A549 (cell line): ENCODE measurements around the gene SIK3.

ENCODE experiments used
- CTCF ChIP-seq: fragments of >200 bp; sonication (Bioruptor Twin); formaldehyde crosslinking; IDR thresholded peaks from 3 replicates; pipeline ENCODE4 v1.5.1; 2016
- EP300 ChIP-seq, 2 experiments: fragments of >200 bp; sonication (Bioruptor Twin); formaldehyde crosslinking; IDR thresholded peaks; 2 replicates in 1 of 2; 3 replicates in 1 of 2; pipeline ENCODE4 v1.6.1; 2016 to 2017
- HDAC2 ChIP-seq: fragments of 200-600 bp; sonication (generic); IDR thresholded peaks from 2 replicates; pipeline ENCODE4 v1.6.1; 2016
- MAZ ChIP-seq: fragments of 150-350 bp; IDR thresholded peaks from 2 replicates; pipeline ENCODE4 v1.6.1; 2014; ENCODE audit warnings: antibody characterized with exemption, low read depth, low read length, borderline replicate concordance
- NPAS2 ChIP-seq: fragments of 250-450 bp; sonication (Bioruptor Pico); IDR thresholded peaks from 2 replicates; pipeline ENCODE4 v1.8.0; 2022; ENCODE audit warnings: mild to moderate bottlenecking, moderate library complexity, borderline replicate concordance
- POLR2A ChIP-seq: IDR thresholded peaks from 2 replicates; pipeline ENCODE4 v1.6.1; 2012; ENCODE audit warnings: mild to moderate bottlenecking, low read length
- RARB ChIP-seq: fragments of 250-450 bp; sonication (Bioruptor Pico); IDR thresholded peaks from 2 replicates; pipeline ENCODE4 v1.8.0; 2021; ENCODE audit warnings: mild to moderate bottlenecking, moderate library complexity
- RCOR1 ChIP-seq: fragments of 150-350 bp; IDR thresholded peaks from 2 replicates; pipeline ENCODE4 v1.6.1; 2014; ENCODE audit warnings: antibody characterized with exemption, low read length, low read depth
- REST ChIP-seq: fragments of 200-600 bp; sonication (generic); IDR thresholded peaks from 2 replicates; pipeline ENCODE4 v1.6.1; 2016; ENCODE audit warnings: antibody characterized with exemption, mild to moderate bottlenecking, moderate library complexity
- USF2 ChIP-seq: fragments of 450-650 bp; IDR thresholded peaks from 2 replicates; pipeline ENCODE4 v1.6.1; 2014; ENCODE audit warnings: antibody characterized with exemption
- ZFP36 ChIP-seq: fragments of 450-650 bp; IDR thresholded peaks from 2 replicates; pipeline ENCODE4 v1.6.1; 2014; ENCODE audit warnings: borderline replicate concordance; ENCODE audit not compliant: partially characterized antibody

- no peak for TF ChIP-seq REST
- TF ChIP-seq CTCF = no peak
- TF ChIP-seq NPAS2 = no peak
- TF ChIP-seq POLR2A = no peak
- TF ChIP-seq MAZ = no peak
- TF ChIP-seq HDAC2 = no peak
- TF ChIP-seq USF2 = no peak
- TF ChIP-seq EP300 (IDR thresholded peaks at IDR 0.05) = no peak
- TF ChIP-seq RCOR1 = no peak
- no peak for TF ChIP-seq RARB (CRISPR knock-in tag)
- no peak for TF ChIP-seq ZFP36
Measured at GRCh38 chr11:116829525-116830183, 268.6 kb downstream of the SIK3 start, which contains the start of gene APOC3.
